Keratinocyte (primary cell): Measurements from ENCODE around the gene HGFAC. TPM values are rescaled to one million over a fixed set of nuclear protein-coding genes. Genes with fewer than 3 reads are reported as not detected.

Source experiments
- DNase-seq: peaks from one replicate; pipeline ENCODE4 v3.0.0-alpha.2; 2011; ENCODE audit warnings: low read depth, missing footprints, low spot score
- FAIRE-seq: peaks from 2 replicates; lab custom pipeline; 2011; peaks lifted over from hg19 to GRCh38; lab: Jason Lieb, UNC
- H2AFZ ChIP-seq: 2 replicates; pipeline ENCODE4 v1.6.0; 2012; ENCODE audit warnings: low read length, control low read depth, inconsistent platforms; ENCODE audit not compliant: control insufficient read depth
- H3K27ac ChIP-seq: 2 replicates; pipeline ENCODE4 v1.5.1; 2011; ENCODE audit warnings: low read length; ENCODE audit not compliant: control insufficient read depth, insufficient read depth
- H3K27me3 ChIP-seq: 3 replicates; pipeline ENCODE4 v1.6.0; 2011; ENCODE audit warnings: low read length; ENCODE audit not compliant: control insufficient read depth, insufficient read depth; ENCODE audit errors: extremely low read depth
- H3K36me3 ChIP-seq, 2 experiments: 2 replicates in 1 of 2; 3 replicates in 1 of 2; pipeline ENCODE4 v1.5.1; 2011; ENCODE audit warnings: low read length in 2 of 2, mild to moderate bottlenecking in 1 of 2; ENCODE audit not compliant: control insufficient read depth in 2 of 2, insufficient read depth in 2 of 2; ENCODE audit errors: extremely low read depth in 1 of 2
- H3K4me1 ChIP-seq: 3 replicates; pipeline ENCODE4 v1.5.1; 2011; ENCODE audit warnings: low read length; ENCODE audit not compliant: control insufficient read depth, insufficient read depth; ENCODE audit errors: extremely low read depth
- H3K4me2 ChIP-seq: 3 replicates; pipeline ENCODE4 v1.6.0; 2011; ENCODE audit warnings: low read depth, low read length; ENCODE audit not compliant: control insufficient read depth, insufficient read depth; ENCODE audit errors: extremely low read depth
- H3K4me3 ChIP-seq, 3 experiments: fragments of 200-600 bp in 1 of 3; sonication (generic) in 1 of 3; 2 replicates in 2 of 3; 3 replicates in 1 of 3; pipeline ENCODE4 v1.5.1; 2011 to 2016; ENCODE audit warnings: low read length in 3 of 3, mild to moderate bottlenecking in 3 of 3, control low read depth in 2 of 3, inconsistent platforms in 1 of 3, low read depth in 1 of 3, mixed read lengths in 1 of 3, mixed run types in 1 of 3, moderate library complexity in 1 of 3; ENCODE audit not compliant: control insufficient read depth in 2 of 3, insufficient read depth in 2 of 3; ENCODE audit errors: extremely low read depth in 1 of 3
- H3K79me2 ChIP-seq: 2 replicates; pipeline ENCODE4 v1.6.0; 2012; ENCODE audit warnings: low read length; ENCODE audit not compliant: control insufficient read depth, insufficient read depth
- H3K9ac ChIP-seq: 3 replicates; pipeline ENCODE4 v1.6.0; 2011; ENCODE audit warnings: low read length; ENCODE audit not compliant: control insufficient read depth, insufficient read depth; ENCODE audit errors: extremely low read depth
- H3K9me1 ChIP-seq: 3 replicates; pipeline ENCODE4 v1.6.0; 2011; ENCODE audit warnings: low read length; ENCODE audit not compliant: control insufficient read depth, insufficient read depth; ENCODE audit errors: extremely low read depth
- H3K9me3 ChIP-seq: 2 replicates; pipeline ENCODE4 v1.5.1; 2012; ENCODE audit warnings: low read depth, low read length; ENCODE audit not compliant: control insufficient read depth
- H4K20me1 ChIP-seq: 3 replicates; pipeline ENCODE4 v1.6.0; 2011; ENCODE audit warnings: low read length; ENCODE audit not compliant: control insufficient read depth, insufficient read depth; ENCODE audit errors: extremely low read depth
- EZH2 ChIP-seq: IDR thresholded peaks from one replicate; pipeline ENCODE4 v1.6.1; 2012; ENCODE audit warnings: inconsistent platforms, mild to moderate bottlenecking, low read length, moderate library complexity
- dilution Hi-C: fragments of 300-500 bp; cut with MboI; formaldehyde crosslinking; loops from one replicate; pipeline ENCODE4 v1.7.0; 2020; ENCODE audit warnings: low sequenced_read_pairs; ENCODE audit not compliant: extremely low pct_ligation_motif_present
- polyA plus RNA-seq, 5 experiments: library from polyadenylated mRNA; depleted of rRNA in 3 of 5; stranded (reverse) in 3 of 5; stranded (forward) in 1 of 5; unstranded in 1 of 5; fragments of >200 nt; gene quantifications; 1 replicate in 1 of 5; 2 replicates in 3 of 5; 3 replicates in 1 of 5; pipeline versions ENCODE4 v1.2.1 to v1.2.3, GENCODE V29; 2011 to 2012; ENCODE audit warnings: missing spikeins in 2 of 5, low read depth in 1 of 5, low replicate concordance in 1 of 5
- TF ChIP-seq, protein P1 (sequence below), 3 experiments: IDR thresholded peaks in 1 of 3; conservative IDR thresholded peaks in 1 of 3; optimal IDR thresholded peaks in 1 of 3; 2 replicates in 2 of 3; 3 replicates in 1 of 3; pipeline versions ENCODE3 to v1.5.1; 2011; ENCODE audit warnings: low read length in 3 of 3, mild to moderate bottlenecking in 3 of 3, moderate library complexity in 2 of 3, control low read depth in 1 of 3, inconsistent platforms in 1 of 3; ENCODE audit not compliant: insufficient read depth in 2 of 3; ENCODE audit errors: extremely low read depth in 1 of 3

Gene HGFAC
- polyA plus RNA-seq, 1 donor (not counting 4 experiments of a cell fraction or from before 2014, with no cell fraction given): not detected

DNA sequence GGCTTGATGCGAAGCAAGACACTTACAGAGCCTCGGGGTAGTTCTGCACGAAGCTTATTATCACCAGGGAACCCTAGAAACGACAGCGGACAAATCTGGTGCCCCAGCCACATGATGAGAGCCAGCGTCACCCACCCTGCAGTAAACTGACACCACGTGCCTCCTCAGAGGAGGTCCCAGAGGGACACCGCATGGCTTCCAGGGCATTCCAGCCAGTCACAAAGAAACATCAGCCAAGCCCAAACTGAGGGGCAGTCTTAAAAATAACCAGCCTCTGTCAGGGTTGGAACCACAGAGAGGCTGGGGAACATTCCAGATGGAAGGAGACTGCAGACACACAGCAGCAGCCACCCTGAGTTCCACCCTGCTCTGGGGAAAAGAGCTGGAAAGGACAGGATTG is 36.6 kb upstream of the HGFAC start:
- dilution Hi-C loops: no loop called here
- Histone ChIP-seq H3K9me3 (no peaks in the 10 kb centered on the region), H3K9ac (no peak overlapping the region), H2AFZ (no peak overlapping the region), H3K79me2 (peaks cover 61% of the 10 kb centered on the region), H3K4me1 (peaks cover 14% of the 10 kb centered on the region), H3K4me3 (no peak overlapping the region), H4K20me1 (peaks cover 3% of the 10 kb centered on the region), H3K27me3 (no peaks in the 10 kb centered on the region), H3K4me2 (no peak overlapping the region), H3K36me3 (peaks cover 13 to 17% of the 10 kb centered on the region in 2 experiments), H3K27ac (no peak overlapping the region), H3K9me1 (no peaks in the 10 kb centered on the region)
- DNase-seq: no peak
- no peak for FAIRE-seq
- no peak for TF ChIP-seq EZH2

DNA sequence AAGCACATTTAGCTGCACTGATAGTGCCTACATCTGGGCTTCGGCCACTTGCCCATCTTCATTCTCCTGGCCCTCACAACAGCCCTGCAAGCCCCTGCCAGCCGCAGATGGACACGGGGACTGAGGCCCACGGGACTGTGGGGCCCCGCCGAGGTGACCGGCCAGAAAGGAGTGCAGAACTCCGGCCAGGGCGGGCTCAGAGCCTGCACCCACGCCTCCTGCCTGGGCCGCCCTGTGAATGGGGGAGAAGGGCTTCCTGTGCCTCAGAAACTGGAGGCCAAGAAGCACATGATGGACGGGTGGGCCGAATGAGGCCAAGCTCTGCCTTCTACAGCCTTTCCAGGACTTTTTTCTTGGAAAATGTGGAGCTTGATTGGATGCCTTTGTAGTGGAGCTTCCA is 35.7 kb upstream of the HGFAC start:
- Histone ChIP-seq H3K4me1 (peaks cover 17% of the 10 kb centered on the region), H3K27ac (no peak overlapping the region), H3K36me3 (peaks cover 13 to 17% of the 10 kb centered on the region in 2 experiments), H3K27me3 (no peaks in the 10 kb centered on the region), H3K9me1 (no peaks in the 10 kb centered on the region), H3K79me2 (peaks cover 70% of the 10 kb centered on the region), H2AFZ (no peak overlapping the region), H3K9me3 (no peaks in the 10 kb centered on the region), H4K20me1 (peaks cover 6% of the 10 kb centered on the region), H3K9ac (no peak overlapping the region), H3K4me2 (no peak overlapping the region), H3K4me3 (no peak overlapping the region)
- dilution Hi-C loops: no loop called here
- DNase-seq (no peak), FAIRE-seq (no peak)
- no peak for TF ChIP-seq EZH2
- TF ChIP-seq, protein P1, sequence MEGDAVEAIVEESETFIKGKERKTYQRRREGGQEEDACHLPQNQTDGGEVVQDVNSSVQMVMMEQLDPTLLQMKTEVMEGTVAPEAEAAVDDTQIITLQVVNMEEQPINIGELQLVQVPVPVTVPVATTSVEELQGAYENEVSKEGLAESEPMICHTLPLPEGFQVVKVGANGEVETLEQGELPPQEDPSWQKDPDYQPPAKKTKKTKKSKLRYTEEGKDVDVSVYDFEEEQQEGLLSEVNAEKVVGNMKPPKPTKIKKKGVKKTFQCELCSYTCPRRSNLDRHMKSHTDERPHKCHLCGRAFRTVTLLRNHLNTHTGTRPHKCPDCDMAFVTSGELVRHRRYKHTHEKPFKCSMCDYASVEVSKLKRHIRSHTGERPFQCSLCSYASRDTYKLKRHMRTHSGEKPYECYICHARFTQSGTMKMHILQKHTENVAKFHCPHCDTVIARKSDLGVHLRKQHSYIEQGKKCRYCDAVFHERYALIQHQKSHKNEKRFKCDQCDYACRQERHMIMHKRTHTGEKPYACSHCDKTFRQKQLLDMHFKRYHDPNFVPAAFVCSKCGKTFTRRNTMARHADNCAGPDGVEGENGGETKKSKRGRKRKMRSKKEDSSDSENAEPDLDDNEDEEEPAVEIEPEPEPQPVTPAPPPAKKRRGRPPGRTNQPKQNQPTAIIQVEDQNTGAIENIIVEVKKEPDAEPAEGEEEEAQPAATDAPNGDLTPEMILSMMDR (optimal IDR thresholded peaks at IDR 0.05 in 1 of 3, IDR thresholded peaks at IDR 0.05 in 1 of 3, conservative IDR thresholded peaks at IDR 0.05 in 1 of 3; ENCODE audit: extremely low read depth in 1 of 3, insufficient read depth in 2 of 3, low read length in 3 of 3): no peak

DNA sequence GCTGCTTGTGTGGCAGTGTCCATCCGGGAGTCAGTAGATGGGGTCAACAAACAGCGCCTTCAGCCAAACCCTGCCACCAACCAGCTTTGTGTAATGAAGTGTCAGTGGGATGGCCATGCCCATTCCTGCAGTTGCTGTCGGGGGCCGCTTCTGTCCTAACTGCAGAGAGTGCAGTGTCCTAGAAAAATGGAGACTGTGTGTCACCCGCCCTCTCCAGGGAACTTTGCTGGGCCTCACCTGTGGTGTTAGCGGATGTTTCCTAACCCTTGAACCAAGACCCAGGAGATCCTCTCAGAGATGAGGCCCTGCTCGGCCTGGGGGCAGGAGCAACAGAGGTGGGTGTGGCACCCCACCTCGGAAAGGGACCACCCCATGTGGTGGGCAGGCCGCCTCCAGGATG is 35.3 kb upstream of the HGFAC start:
- no peaks in the 10 kb centered on the region for H3K9me3 ChIP-seq
- H3K79me2 ChIP-seq: peaks cover 70% of the 10 kb centered on the region
- no peak overlapping the region for H3K9ac ChIP-seq
- FAIRE-seq (no peak), DNase-seq (no peak)
- no peak overlapping the region for H2AFZ ChIP-seq
- dilution Hi-C loops: no loop called here
- H3K36me3 ChIP-seq: peaks cover 13 to 17% of the 10 kb centered on the region in 2 experiments
- no peak overlapping the region for H3K27ac ChIP-seq
- H3K9me1 ChIP-seq: no peaks in the 10 kb centered on the region
- H3K4me3 ChIP-seq: no peak overlapping the region
- TF ChIP-seq EZH2: no peak
- TF ChIP-seq, protein P1 (optimal IDR thresholded peaks at IDR 0.05 in 1 of 3, IDR thresholded peaks at IDR 0.05 in 1 of 3, conservative IDR thresholded peaks at IDR 0.05 in 1 of 3; ENCODE audit: extremely low read depth in 1 of 3, insufficient read depth in 2 of 3, low read length in 3 of 3): no peak
- H3K27me3 ChIP-seq: no peaks in the 10 kb centered on the region
- no peak overlapping the region for H3K4me2 ChIP-seq
- H4K20me1 ChIP-seq: peaks cover 8% of the 10 kb centered on the region
- peaks cover 17% of the 10 kb centered on the region for H3K4me1 ChIP-seq
